Measurements from ENCODE around the gene INPP4B. TPM values are rescaled to one million over a fixed set of nuclear protein-coding genes. Genes with fewer than 3 reads are reported as not detected.

The INPP4B gene
- total RNA-seq, 1 experiment from 2014 or later: 14.3 TPM

DNA sequence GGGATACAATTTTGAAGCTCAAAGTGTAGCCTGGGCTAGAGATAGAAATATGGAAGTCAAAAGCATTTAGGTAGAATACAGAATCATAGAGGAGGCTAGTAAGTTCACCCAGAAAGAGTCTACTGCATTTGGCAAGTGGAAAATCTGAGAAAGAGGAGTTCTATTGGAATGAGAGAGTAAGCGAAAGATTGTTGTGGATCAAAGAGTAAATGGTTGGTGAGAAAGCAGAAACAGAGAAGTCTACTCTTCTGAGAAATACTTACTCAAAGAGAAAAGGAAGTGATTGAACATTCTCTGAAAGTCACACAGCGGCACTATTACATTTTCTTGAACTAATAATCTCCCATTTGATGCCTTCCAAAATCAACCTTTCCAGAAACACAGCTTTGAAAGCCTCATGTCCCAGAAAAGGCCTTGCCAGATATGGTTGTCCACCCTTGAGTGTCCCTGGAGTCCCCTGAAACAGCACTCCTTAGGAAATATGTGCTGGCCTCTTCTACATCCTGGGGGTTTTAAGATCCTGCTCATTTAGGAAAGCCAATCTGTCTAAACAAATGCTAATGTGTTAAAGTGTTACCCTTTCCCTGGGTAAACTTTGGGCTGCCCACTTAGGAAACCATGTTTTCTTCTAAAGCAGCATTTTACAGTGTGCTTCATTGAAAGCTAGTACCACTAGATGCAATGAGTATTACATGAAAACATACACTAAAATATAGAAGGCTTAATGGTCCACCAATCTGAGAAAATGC, 132.6 kb downstream of the INPP4B start:
- no peaks in the 10 kb centered on the region for H3K9me3 ChIP-seq (ENCODE audit: control insufficient read depth in 1 of 2, insufficient read depth in 1 of 2, low read depth in 1 of 2, low read length in 2 of 2)
- no peaks in the 10 kb centered on the region for H4K20me1 ChIP-seq (ENCODE audit: insufficient read depth)
- POLR2A ChIA-PET: no interaction called here
- DNase-seq (ENCODE audit: low read depth, low spot score) (no peak), ATAC-seq (no peak)
- no peak overlapping the region for H3K4me3 ChIP-seq (replicated peaks in 1 of 2; ENCODE audit: low read depth in 1 of 2, low read length in 2 of 2)
- no peaks in the 10 kb centered on the region for H3K79me2 ChIP-seq (ENCODE audit: insufficient read depth, low read length)
- RAD21 ChIA-PET (ENCODE audit: low non-redundant PET in 1 of 2, low total read pairs in 2 of 2, uncharacterized antibody in 2 of 2, unreplicated experiment in 2 of 2): no interaction called here
- H3K36me3 ChIP-seq (ENCODE audit: control insufficient read depth in 1 of 2, insufficient read depth in 2 of 2, low read length in 2 of 2): no peaks in the 10 kb centered on the region
- H3K9ac ChIP-seq (ENCODE audit: low read length): no peak overlapping the region
- TF ChIP-seq CEBPB (IDR thresholded peaks at IDR 0.05; ENCODE audit: low read depth) (no peak), FOSL1 (IDR thresholded peaks at IDR 0.05; ENCODE audit: low read depth) (no peak), SRF (IDR thresholded peaks at IDR 0.05; ENCODE audit: low read depth) (no peak), TCF7L2 (IDR thresholded peaks at IDR 0.05; ENCODE audit: borderline replicate concordance, extremely low read depth, insufficient read depth, insufficient read length) (no peak), JUND (IDR thresholded peaks at IDR 0.05) (no peak), EZH2phosphoT487 (IDR thresholded peaks at IDR 0.05; ENCODE audit: borderline replicate concordance) (no peak), ELF1 (IDR thresholded peaks at IDR 0.05; ENCODE audit: borderline replicate concordance, low read depth) (no peak), SP1 (IDR thresholded peaks at IDR 0.05; ENCODE audit: low read depth) (no peak), POLR2AphosphoS5 (IDR thresholded peaks at IDR 0.05; ENCODE audit: low read depth, low read length) (no peak), EGR1 (IDR thresholded peaks at IDR 0.05; ENCODE audit: low read depth) (no peak), YY1 (IDR thresholded peaks at IDR 0.05; ENCODE audit: extremely low read depth, insufficient replicate concordance, low read depth, low read length) (no peak)
- TF ChIP-seq, protein P1, sequence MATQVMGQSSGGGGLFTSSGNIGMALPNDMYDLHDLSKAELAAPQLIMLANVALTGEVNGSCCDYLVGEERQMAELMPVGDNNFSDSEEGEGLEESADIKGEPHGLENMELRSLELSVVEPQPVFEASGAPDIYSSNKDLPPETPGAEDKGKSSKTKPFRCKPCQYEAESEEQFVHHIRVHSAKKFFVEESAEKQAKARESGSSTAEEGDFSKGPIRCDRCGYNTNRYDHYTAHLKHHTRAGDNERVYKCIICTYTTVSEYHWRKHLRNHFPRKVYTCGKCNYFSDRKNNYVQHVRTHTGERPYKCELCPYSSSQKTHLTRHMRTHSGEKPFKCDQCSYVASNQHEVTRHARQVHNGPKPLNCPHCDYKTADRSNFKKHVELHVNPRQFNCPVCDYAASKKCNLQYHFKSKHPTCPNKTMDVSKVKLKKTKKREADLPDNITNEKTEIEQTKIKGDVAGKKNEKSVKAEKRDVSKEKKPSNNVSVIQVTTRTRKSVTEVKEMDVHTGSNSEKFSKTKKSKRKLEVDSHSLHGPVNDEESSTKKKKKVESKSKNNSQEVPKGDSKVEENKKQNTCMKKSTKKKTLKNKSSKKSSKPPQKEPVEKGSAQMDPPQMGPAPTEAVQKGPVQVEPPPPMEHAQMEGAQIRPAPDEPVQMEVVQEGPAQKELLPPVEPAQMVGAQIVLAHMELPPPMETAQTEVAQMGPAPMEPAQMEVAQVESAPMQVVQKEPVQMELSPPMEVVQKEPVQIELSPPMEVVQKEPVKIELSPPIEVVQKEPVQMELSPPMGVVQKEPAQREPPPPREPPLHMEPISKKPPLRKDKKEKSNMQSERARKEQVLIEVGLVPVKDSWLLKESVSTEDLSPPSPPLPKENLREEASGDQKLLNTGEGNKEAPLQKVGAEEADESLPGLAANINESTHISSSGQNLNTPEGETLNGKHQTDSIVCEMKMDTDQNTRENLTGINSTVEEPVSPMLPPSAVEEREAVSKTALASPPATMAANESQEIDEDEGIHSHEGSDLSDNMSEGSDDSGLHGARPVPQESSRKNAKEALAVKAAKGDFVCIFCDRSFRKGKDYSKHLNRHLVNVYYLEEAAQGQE (IDR thresholded peaks at IDR 0.05; ENCODE audit: low read depth): no peak
- TF ChIP-seq, protein P2, sequence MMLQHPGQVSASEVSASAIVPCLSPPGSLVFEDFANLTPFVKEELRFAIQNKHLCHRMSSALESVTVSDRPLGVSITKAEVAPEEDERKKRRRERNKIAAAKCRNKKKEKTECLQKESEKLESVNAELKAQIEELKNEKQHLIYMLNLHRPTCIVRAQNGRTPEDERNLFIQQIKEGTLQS (IDR thresholded peaks at IDR 0.05): no peak
- TF ChIP-seq, protein P3, sequence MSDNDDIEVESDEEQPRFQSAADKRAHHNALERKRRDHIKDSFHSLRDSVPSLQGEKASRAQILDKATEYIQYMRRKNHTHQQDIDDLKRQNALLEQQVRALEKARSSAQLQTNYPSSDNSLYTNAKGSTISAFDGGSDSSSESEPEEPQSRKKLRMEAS (IDR thresholded peaks at IDR 0.05): no peak
- TF ChIP-seq, protein P4, sequence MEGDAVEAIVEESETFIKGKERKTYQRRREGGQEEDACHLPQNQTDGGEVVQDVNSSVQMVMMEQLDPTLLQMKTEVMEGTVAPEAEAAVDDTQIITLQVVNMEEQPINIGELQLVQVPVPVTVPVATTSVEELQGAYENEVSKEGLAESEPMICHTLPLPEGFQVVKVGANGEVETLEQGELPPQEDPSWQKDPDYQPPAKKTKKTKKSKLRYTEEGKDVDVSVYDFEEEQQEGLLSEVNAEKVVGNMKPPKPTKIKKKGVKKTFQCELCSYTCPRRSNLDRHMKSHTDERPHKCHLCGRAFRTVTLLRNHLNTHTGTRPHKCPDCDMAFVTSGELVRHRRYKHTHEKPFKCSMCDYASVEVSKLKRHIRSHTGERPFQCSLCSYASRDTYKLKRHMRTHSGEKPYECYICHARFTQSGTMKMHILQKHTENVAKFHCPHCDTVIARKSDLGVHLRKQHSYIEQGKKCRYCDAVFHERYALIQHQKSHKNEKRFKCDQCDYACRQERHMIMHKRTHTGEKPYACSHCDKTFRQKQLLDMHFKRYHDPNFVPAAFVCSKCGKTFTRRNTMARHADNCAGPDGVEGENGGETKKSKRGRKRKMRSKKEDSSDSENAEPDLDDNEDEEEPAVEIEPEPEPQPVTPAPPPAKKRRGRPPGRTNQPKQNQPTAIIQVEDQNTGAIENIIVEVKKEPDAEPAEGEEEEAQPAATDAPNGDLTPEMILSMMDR (IDR thresholded peaks at IDR 0.05 in 2 of 3, conservative IDR thresholded peaks at IDR 0.05 in 1 of 3; ENCODE audit: borderline replicate concordance in 1 of 3, insufficient read depth in 1 of 3, low read depth in 2 of 3, low read length in 2 of 3): no peak
- H3K4me2 ChIP-seq (ENCODE audit: low read length): no peak overlapping the region
- intact Hi-C loops (cut with micrococcal nuclease): no loop called here
- peaks cover 0 to 2% of the 10 kb centered on the region in 2 experiments; a peak in 2 of 4 replicates for H3K4me1 ChIP-seq (ENCODE audit: control insufficient read depth in 1 of 2, insufficient read depth in 2 of 2, low read length in 2 of 2)
- CTCF ChIA-PET: no interaction called here
- no TSS peak for BruUV-seq (replicated peaks)
- H3K9me2 ChIP-seq (ENCODE audit: insufficient read depth): no peaks in the 10 kb centered on the region
- H3K27ac ChIP-seq (ENCODE audit: low read depth, low read length): no peak overlapping the region
- H3K27me3 ChIP-seq (ENCODE audit: insufficient read depth, low read length): no peaks in the 10 kb centered on the region
- H2AFZ ChIP-seq (ENCODE audit: low read depth, low read length, poor library complexity, severe bottlenecking): no peak overlapping the region
